Activated CD8-positive, alpha-beta T cell treated with anti-CD3 and anti-CD28 coated beads, Interleukin-2, amount 10 ng/mL, durations not matched to agents 7 days and 5 days (primary cell): ENCODE data around the gene GLB1L3. TPM values are rescaled to one million over a fixed set of nuclear protein-coding genes. Genes with fewer than 3 reads are reported as not detected.
A peak's percentile ranks its signal among the peaks of the same experiment; 100 is the strongest.
"Not testable (repeated sequence)": the region's sequence is repeated elsewhere in the genome, so short reads cannot be mapped to it uniquely, and the experiment has no call there.

Source experiments
- ATAC-seq: fragments of 150-1000 bp; cut with Tn5 transposase; one replicate; pipeline ENCODE4 v1.10.0; 2021; ENCODE audit warnings: moderate library complexity
- CTCF ChIA-PET: fragments of 350-600 bp; sonication (Branson Sonifier 250); formaldehyde crosslinking; loops from one replicate; lab custom pipeline; 2021; ENCODE audit warnings: antibody characterized with exemption; lab: Charles Lee
- POLR2A ChIA-PET: fragments of 350-600 bp; sonication (Branson Sonifier 250); formaldehyde crosslinking; loops from one replicate; lab custom pipeline; 2021; ENCODE audit warnings: antibody characterized with exemption; lab: Charles Lee
- DNase-seq: peaks from one replicate; pipeline ENCODE4 v3.0.0-alpha.2; 2020
- H3K27ac Mint-ChIP-seq: one replicate; pipeline ENCODE4 v1.8.0; 2021; ENCODE audit warnings: mild to moderate bottlenecking, mixed read lengths
- H3K27me3 Mint-ChIP-seq: one replicate; pipeline ENCODE4 v1.8.0; 2021; ENCODE audit warnings: low read depth, mixed read lengths
- H3K36me3 Mint-ChIP-seq: one replicate; pipeline ENCODE4 v1.8.0; 2021; ENCODE audit warnings: low read depth, mixed read lengths
- H3K4me1 Mint-ChIP-seq: one replicate; pipeline ENCODE4 v1.8.0; 2021; ENCODE audit warnings: low read depth, mixed read lengths
- H3K4me3 Mint-ChIP-seq: one replicate; pipeline ENCODE4 v1.8.0; 2021; ENCODE audit warnings: mild to moderate bottlenecking, mixed read lengths
- H3K9me3 Mint-ChIP-seq: one replicate; pipeline ENCODE4 v1.8.0; 2022; ENCODE audit warnings: mixed read lengths; ENCODE audit not compliant: insufficient read depth
- total RNA-seq, 2 experiments: library from RNA; stranded (reverse); gene quantifications; one replicate each; pipeline ENCODE4 v1.2.3, GENCODE V29; 2021

GLB1L3 gene
- total RNA-seq, 2 experiments from 2014 or later, result 3.8 to 4.0 TPM

GRCh38 chr11:134275188-134275533 lies 1.0 kb upstream of the GLB1L3 start:
- Mint-ChIP-seq H3K36me3 (peaks cover 9% of the 10 kb centered on the region), H3K27me3 (peaks cover 8% of the 10 kb centered on the region), H3K9me3 (peaks cover 8% of the 10 kb centered on the region), H3K4me1 (peaks cover 57% of the 10 kb centered on the region), H3K27ac (peak overlapping the region; percentile 96), H3K4me3 (peak overlapping the region; percentile 96)
- no peak for ATAC-seq
- DNase-seq, result no peak
- CTCF ChIA-PET, result interaction anchor here (0.7 to 6.6 kb wide), 8 partner anchors 12 to 67 kb away, joined by 3 to 94 read pairs (median 8); partner anchors contain the start of genes NCAPD3 and VPS26B
- POLR2A ChIA-PET, result interaction anchor here (2.6 to 4.3 kb wide), 2 partner anchors 22 to 50 kb away, joined by 14 to 32 read pairs; partner anchors contain the start of genes ACAD8, NCAPD3, THYN1 and VPS26B

DNA sequence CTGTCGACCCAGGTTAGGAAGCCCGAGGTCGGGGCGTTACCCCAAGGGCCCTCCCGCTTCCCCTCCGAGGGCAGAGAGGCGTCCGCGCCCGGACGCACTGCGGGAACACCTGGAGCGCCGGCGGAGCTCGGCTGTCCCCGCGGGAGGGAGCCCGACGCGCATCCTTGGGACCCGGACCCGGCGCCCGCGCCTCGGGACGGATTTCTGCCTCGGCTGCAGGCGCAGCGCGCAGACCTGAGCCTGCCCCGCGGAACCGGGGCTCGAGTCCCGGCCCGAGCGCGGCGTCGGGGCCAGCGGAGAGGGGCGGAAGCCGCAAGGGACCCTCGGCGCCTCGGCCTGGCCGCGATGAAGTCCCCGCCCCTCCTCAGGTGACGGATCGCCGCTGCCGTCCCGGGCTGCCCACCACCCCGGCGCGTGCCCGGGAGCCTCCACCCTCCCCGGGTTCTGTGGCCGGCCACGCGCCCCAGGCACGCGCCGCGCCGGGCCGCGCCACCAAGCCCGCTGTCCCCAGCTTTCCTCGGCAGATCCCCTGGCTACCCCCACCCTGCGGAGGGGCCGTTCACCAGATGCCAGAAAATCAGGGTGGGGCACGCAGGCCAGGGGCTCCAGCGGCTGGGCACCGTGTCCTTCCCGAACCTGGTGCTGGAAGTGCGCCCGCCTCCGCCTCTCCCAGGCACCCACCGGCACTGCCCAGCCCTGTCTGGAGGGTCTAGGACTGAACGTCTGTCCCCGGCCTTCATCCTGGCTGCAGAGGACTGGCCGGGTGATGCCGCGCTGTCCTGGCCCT lies 410 bp downstream of the GLB1L3 start:
- peaks cover 9% of the 10 kb centered on the region for H3K36me3 Mint-ChIP-seq
- H3K27ac Mint-ChIP-seq, result peak overlapping the region; percentile 96
- CTCF ChIA-PET, result interaction anchor here (1.0 to 6.6 kb wide), 13 partner anchors 13 to 248 kb away, joined by 3 to 94 read pairs (median 4); partner anchors contain the start of genes ACAD8, NCAPD3, THYN1 and VPS26B
- peaks cover 8% of the 10 kb centered on the region for H3K9me3 Mint-ChIP-seq
- peaks cover 43% of the 10 kb centered on the region for H3K4me1 Mint-ChIP-seq
- H3K27me3 Mint-ChIP-seq, result peaks cover 8% of the 10 kb centered on the region
- POLR2A ChIA-PET, result interaction anchor here (0.7 to 4.3 kb wide), 5 partner anchors 15 to 52 kb away, joined by 3 to 32 read pairs (median 4); partner anchors contain the start of genes ACAD8, NCAPD3, THYN1 and VPS26B
- peak; percentile 15 for ATAC-seq
- DNase-seq, result no peak
- peak overlapping the region; percentile 96 for H3K4me3 Mint-ChIP-seq

- Mint-ChIP-seq H3K4me3 (peak overlapping the region; percentile 65), H3K4me1 (peaks cover 38% of the 10 kb centered on the region), H3K36me3 (peaks cover 9% of the 10 kb centered on the region), H3K9me3 (peaks cover 8% of the 10 kb centered on the region), H3K27ac (peak overlapping the region; percentile 34), H3K27me3 (peaks cover 8% of the 10 kb centered on the region)
- CTCF ChIA-PET, result interaction anchor here (1.1 to 6.6 kb wide), 3 partner anchors 14 to 33 kb away, joined by 4 to 94 read pairs (median 6); partner anchors contain the start of genes ACAD8 and THYN1
- ATAC-seq, result no peak
- POLR2A ChIA-PET, result interaction anchor here (0.8 to 2.6 kb wide), 3 partner anchors 24 to 53 kb away, joined by 3 to 14 read pairs (median 4); partner anchors contain the start of genes ACAD8, NCAPD3, THYN1 and VPS26B
- DNase-seq, result no peak
Observed at GRCh38 chr11:134277183-134278001, 1.2 kb downstream of the GLB1L3 start.

DNA sequence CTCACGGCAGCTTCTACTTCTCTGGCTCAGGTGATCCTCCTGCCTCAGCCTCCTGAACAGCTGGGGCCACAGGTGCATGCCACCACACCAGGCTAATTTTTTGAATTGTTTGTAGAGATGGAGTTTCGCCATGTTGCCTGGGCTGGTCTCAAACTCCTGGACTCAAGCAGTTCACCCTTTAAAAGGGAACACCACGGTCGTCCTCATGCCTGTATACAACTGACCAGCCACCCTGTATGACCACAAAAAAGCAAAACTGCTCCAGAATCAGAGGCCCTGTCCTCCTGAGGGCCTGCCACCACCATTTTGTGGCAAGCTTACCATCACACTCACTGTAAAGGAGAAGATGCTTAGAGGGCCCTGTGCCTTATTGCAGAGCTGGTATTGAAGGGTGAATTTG lies 2.2 kb downstream of the GLB1L3 start:
- ChIA-PET CTCF (interaction anchor here (0.9 to 1.3 kb wide), 3 partner anchors 15 to 77 kb away, joined by 3 to 4 read pairs (median 4); no protein-coding TSS in a partner anchor), POLR2A (interaction anchor here (0.8 to 1.1 kb wide), 2 partner anchors 15 to 54 kb away, joined by 4 to 6 read pairs; partner anchors contain the start of genes NCAPD3 and VPS26B)
- peaks cover 8% of the 10 kb centered on the region for H3K27me3 Mint-ChIP-seq
- H3K27ac Mint-ChIP-seq, result no peak overlapping the region
- H3K4me1 Mint-ChIP-seq, result peaks cover 28% of the 10 kb centered on the region
- H3K9me3 Mint-ChIP-seq, result peaks cover 8% of the 10 kb centered on the region
- ATAC-seq (no peak), DNase-seq (no peak)
- H3K4me3 Mint-ChIP-seq, result no peak overlapping the region
- peaks cover 9% of the 10 kb centered on the region for H3K36me3 Mint-ChIP-seq

DNA sequence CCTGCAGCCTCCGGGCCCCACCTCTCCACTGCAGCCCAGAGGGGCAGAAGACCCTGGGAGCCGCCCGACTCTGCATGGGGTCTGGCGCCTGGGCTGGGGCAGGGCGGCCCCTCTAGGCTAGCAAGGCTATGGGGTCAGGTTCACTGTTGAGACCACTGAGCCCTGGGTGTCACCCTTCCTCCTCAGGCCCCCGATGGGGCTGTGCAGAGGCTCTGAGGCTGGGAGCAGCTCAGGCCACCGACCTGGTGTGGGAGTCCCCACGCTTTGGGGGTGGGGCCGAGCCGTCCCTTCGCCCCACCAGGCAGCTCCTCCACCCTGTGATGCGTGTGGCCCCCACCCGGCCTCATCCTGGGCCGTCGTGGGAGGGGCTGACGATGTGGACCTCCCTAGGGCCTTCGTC lies 5.5 kb downstream of the GLB1L3 start:
- H3K36me3 Mint-ChIP-seq, H3K27ac Mint-ChIP-seq, CTCF ChIA-PET, H3K4me3 Mint-ChIP-seq, H3K9me3 Mint-ChIP-seq, H3K27me3 Mint-ChIP-seq, DNase-seq, POLR2A ChIA-PET, ATAC-seq, H3K4me1 Mint-ChIP-seq: not testable (repeated sequence)

GRCh38 chr11:134282121-134283045 lies 6.2 kb downstream of the GLB1L3 start:
- POLR2A ChIA-PET, result no interaction called here
- Mint-ChIP-seq H3K4me3 (no peak overlapping the region), H3K4me1 (peaks cover 6% of the 10 kb centered on the region), H3K27ac (no peak overlapping the region), H3K9me3 (peaks cover 8% of the 10 kb centered on the region), H3K36me3 (peaks cover 6% of the 10 kb centered on the region), H3K27me3 (peaks cover 5% of the 10 kb centered on the region)
- ATAC-seq (no peak), DNase-seq (no peak)
- CTCF ChIA-PET, result interaction anchor here (0.9 kb wide), 1 partner anchor 18 kb away, joined by 3 read pairs; no protein-coding TSS in a partner anchor

DNA sequence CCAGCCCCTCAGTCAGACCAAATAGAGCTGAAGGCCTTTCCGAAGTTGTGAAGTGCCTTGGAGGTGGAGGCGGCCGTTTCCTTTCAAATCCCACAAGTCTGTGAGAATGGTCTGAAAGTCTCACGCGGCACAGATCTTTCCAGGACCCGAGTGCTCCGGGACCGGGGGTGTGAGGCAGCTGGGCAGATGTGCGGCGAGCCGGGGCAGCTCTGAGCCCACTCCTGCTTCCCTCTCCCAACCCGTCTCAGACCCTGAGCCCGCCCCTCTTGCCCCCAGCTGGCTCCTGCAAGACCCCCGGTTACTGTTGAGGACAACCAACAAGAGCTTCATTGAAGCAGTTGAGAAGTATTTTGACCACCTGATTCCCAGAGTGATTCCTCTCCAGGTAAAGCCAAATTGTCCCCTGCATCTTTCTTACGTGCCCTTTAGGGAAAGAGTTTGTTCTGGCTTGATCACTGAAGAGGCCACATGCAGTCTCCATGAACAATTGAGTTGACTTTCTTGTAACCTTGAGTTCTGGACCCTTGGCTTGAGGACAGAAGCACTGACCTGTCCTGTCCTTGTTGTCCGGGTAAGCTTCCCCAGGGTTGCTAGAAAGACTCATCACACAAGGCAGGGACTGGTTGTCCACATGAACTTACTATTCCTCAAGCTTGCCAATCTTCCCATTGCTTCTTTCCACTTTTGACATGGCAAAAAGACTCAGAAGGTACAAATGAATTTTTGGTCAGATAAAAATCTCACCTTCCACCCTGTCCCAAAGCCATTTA lies 7.5 kb downstream of the GLB1L3 start:
- H3K36me3 Mint-ChIP-seq, result peaks cover 1% of the 10 kb centered on the region
- ATAC-seq (no peak), DNase-seq (no peak)
- no peak overlapping the region for H3K4me3 Mint-ChIP-seq
- H3K9me3 Mint-ChIP-seq, result peaks cover 1% of the 10 kb centered on the region
- peaks cover 2% of the 10 kb centered on the region for H3K27me3 Mint-ChIP-seq
- no peak overlapping the region for H3K27ac Mint-ChIP-seq
- CTCF ChIA-PET, result no interaction called here
- peaks cover 3% of the 10 kb centered on the region for H3K4me1 Mint-ChIP-seq
- POLR2A ChIA-PET, result no interaction called here

GRCh38 chr11:134284349-134284748 lies 8.2 kb downstream of the GLB1L3 start:
- H3K27ac Mint-ChIP-seq, H3K4me1 Mint-ChIP-seq, H3K27me3 Mint-ChIP-seq, DNase-seq, H3K9me3 Mint-ChIP-seq, H3K4me3 Mint-ChIP-seq, POLR2A ChIA-PET, ATAC-seq, CTCF ChIA-PET, H3K36me3 Mint-ChIP-seq: not testable (repeated sequence)

DNA sequence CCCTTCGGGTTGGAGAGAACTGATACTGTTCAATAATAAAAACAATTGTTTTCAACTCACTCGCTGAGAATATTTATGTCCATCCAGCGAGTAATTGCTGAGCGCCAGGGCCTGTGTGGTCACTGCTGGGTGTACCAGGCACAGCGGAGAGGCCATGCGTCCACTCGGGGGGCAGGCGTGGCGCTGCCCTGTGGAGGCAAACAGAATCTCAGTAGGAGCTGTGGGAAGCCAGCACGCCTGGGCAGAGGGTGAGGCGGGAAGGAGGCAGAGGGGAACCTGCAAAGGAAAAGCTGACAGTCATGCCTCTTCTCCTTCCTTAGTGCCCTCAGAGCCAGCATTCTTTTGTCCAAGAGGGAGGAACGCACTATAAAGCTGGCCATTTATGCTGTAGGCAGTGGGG lies 11.4 kb downstream of the GLB1L3 start:
- no peaks in the 10 kb centered on the region for H3K9me3 Mint-ChIP-seq

GRCh38 chr11:134288486-134288885 lies 12.3 kb downstream of the GLB1L3 start:
- Mint-ChIP-seq H3K9me3 (no peaks in the 10 kb centered on the region), H3K4me3 (no peak overlapping the region), H3K36me3 (no peaks in the 10 kb centered on the region), H3K27me3 (no peaks in the 10 kb centered on the region), H3K27ac (no peak overlapping the region), H3K4me1 (no peaks in the 10 kb centered on the region)
- CTCF ChIA-PET, result no interaction called here
- POLR2A ChIA-PET, result no interaction called here
- ATAC-seq (no peak), DNase-seq (no peak)

More for the DNA sequence above, 11.4 kb downstream of the GLB1L3 start:
- ChIA-PET CTCF (interaction anchor here (1.2 kb wide), 1 partner anchor 8 kb away, joined by 3 read pairs; no protein-coding TSS in a partner anchor), POLR2A (interaction anchor here (0.7 kb wide), 1 partner anchor 14 kb away, joined by 3 read pairs; no protein-coding TSS in a partner anchor)
- DNase-seq (no peak), ATAC-seq (no peak)
- no peaks in the 10 kb centered on the region for H3K4me1 Mint-ChIP-seq
- no peaks in the 10 kb centered on the region for H3K27me3 Mint-ChIP-seq
- no peak overlapping the region for H3K27ac Mint-ChIP-seq
- no peaks in the 10 kb centered on the region for H3K36me3 Mint-ChIP-seq
- no peak overlapping the region for H3K4me3 Mint-ChIP-seq
